Duodenal mucosa (tissue), 2 donors: ENCODE results near the gene PSMC4.
A peak's percentile ranks its signal among the peaks of the same experiment; 100 is the strongest.

Source experiments
- H3K27ac ChIP-seq: one replicate; pipeline ENCODE4 v1.7.0; 2013; ENCODE audit warnings: low read depth, low read length
- H3K27me3 ChIP-seq, 2 donors: one replicate each; pipeline ENCODE4 v1.7.0; 2013; ENCODE audit warnings: low read length in 2 of 2, control low read depth in 1 of 2; ENCODE audit not compliant: insufficient read depth in 2 of 2, control insufficient read depth in 1 of 2
- H3K36me3 ChIP-seq, 2 donors: one replicate each; pipeline ENCODE4 v1.7.0; 2013; ENCODE audit warnings: low read length in 2 of 2, control low read depth in 1 of 2; ENCODE audit not compliant: insufficient read depth in 2 of 2, control insufficient read depth in 1 of 2
- H3K4me1 ChIP-seq, 2 donors: one replicate each; pipeline ENCODE4 v1.7.0; 2013; ENCODE audit warnings: low read length in 2 of 2, control low read depth in 1 of 2; ENCODE audit not compliant: insufficient read depth in 2 of 2, control insufficient read depth in 1 of 2
- H3K4me3 ChIP-seq, 2 donors: one replicate each; pipeline ENCODE4 v1.7.0; 2013; ENCODE audit warnings: low read length in 2 of 2, low read depth in 1 of 2
- H3K9ac ChIP-seq, 2 donors: one replicate each; pipeline ENCODE4 v1.7.0; 2013; ENCODE audit warnings: low read length in 2 of 2, low read depth in 1 of 2
- H3K9me3 ChIP-seq, 2 donors: one replicate each; pipeline ENCODE4 v1.7.0; 2013; ENCODE audit warnings: low read length in 2 of 2, control low read depth in 1 of 2; ENCODE audit not compliant: control insufficient read depth in 1 of 2

The PSMC4 gene

DNA sequence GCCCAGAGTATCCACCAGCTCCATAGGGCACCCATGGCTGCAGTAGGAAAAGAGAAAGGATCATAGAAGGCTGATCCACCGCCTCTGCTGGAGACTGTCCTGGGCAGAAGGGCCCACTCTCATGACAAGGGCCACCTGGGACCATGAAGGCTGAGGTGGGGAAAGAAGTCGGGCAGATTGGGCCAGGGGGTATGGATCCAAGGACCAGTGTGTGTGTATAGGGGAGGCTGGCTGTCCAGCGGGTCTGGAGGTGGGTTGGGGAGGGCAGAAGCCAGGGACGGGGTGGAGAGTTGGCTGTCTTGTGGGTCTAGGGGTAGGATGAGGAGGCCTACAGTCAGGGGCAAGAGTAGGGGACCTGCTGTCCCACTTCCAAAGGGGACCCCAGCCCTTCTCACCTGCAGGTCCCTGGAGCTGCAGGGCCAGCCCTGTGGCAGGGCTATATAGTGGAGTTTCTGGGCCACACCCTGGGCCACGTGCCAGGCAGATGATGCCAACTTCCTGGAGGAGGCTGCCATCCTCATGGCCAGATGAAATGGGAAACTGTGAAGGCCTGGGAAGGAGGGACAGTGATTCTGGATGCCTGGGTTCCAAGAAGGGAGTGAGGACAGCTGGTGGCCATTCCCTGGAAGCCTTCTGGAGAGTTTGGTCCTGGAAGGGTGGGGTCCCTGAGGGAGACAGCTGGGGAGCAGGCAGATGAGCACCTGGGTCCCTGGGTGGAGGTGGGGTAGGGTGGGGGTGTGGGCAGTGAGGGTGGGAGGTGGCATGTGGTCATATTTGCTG is 36.2 kb upstream of the PSMC4 start, which contains the start of gene FCGBP:
FCGBP (minus strand) TSS at position 51 of the 780 bp plus-strand sequence.
- Histone ChIP-seq H3K27me3 (no peaks in the 10 kb centered on the region), H3K9me3 (no peaks in the 10 kb centered on the region), H3K4me3 (peak within 1 kb of the TSS; percentile 32 to 39), H3K4me1 (peaks cover 10 to 12% of the 10 kb centered on the region in 2 donors), H3K27ac (no peak within 1 kb of the TSS), H3K36me3 (no peaks in the 10 kb centered on the region), H3K9ac (peak within 1 kb of the TSS; percentile 6 to 18)

DNA sequence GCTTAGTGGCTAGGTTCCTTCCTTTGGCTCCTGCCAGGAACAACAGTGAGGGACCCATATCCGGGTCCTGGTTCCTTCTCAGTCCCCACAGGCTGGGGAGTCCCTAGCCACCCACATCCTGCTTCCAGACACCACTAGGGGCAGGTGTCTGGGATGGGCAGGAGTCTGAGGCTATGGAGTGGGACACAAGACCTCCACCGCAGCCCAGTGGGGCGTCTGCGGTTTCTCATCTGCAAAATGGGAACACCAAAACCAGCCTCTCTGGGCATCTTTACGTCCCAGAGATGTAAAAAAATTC is 35.7 kb upstream of the PSMC4 start:
- no peak overlapping the region for H3K27ac ChIP-seq
- H3K36me3 ChIP-seq: no peaks in the 10 kb centered on the region
- H3K9ac ChIP-seq: no peak overlapping the region
- H3K4me1 ChIP-seq: peaks cover 10 to 12% of the 10 kb centered on the region in 2 donors
- H3K27me3 ChIP-seq: no peaks in the 10 kb centered on the region
- H3K9me3 ChIP-seq: no peaks in the 10 kb centered on the region
- no peak overlapping the region for H3K4me3 ChIP-seq

DNA sequence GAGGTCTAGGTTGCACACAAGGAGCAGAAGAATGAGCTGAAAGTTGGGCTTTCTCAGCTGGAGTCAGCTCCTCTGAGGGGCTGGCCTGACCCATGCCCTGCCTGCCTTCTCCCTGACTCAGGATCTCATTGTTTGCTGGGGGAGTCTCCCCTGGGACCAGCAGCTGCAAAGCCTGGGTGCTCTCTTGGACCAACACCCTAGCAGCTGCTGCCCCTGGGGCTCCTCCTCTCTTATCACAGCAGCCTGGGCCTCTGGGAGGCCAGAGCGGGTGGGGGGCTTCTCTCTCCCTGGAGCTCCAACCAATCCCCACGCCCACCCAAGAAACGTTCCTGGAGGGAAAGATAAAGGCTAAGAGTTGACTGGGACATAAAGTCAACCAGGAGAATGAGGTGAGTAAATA is 34.9 kb upstream of the PSMC4 start:
- H3K27me3 ChIP-seq: no peaks in the 10 kb centered on the region
- H3K36me3 ChIP-seq: no peaks in the 10 kb centered on the region
- no peak overlapping the region for H3K9ac ChIP-seq
- H3K4me3 ChIP-seq: no peak overlapping the region
- H3K27ac ChIP-seq: no peak overlapping the region
- no peaks in the 10 kb centered on the region for H3K9me3 ChIP-seq
- peaks cover 14 to 16% of the 10 kb centered on the region in 2 donors for H3K4me1 ChIP-seq

DNA sequence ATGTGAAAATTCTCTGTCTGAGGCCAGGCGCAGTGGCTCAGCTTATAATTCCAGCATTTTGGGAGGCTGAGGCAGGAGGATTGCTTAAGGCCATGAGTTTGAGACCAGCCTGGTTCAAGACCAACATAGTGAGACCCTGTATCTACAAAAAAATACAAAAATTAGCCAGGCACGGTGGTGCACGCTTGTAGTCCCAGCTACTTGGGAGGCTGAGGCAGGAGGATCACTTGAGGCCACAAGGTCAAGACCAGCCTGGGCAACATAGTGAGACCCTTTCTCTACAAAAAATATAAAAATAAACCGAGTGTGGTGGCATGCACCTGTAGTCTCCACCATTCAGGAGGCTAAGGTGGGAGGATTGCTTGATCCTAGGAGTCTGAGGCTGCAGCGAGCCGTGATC is 34.3 kb upstream of the PSMC4 start:
- Histone ChIP-seq H3K27ac (no peak overlapping the region), H3K27me3 (no peaks in the 10 kb centered on the region), H3K9me3 (no peaks in the 10 kb centered on the region), H3K9ac (no peak overlapping the region), H3K36me3 (no peaks in the 10 kb centered on the region), H3K4me3 (no peak overlapping the region), H3K4me1 (peaks cover 20 to 22% of the 10 kb centered on the region in 2 donors)

GRCh38 chr19:39937094-39937720 is 33.8 kb upstream of the PSMC4 start:
- Histone ChIP-seq H3K4me3 (no peak overlapping the region), H3K36me3 (no peaks in the 10 kb centered on the region), H3K9me3 (no peaks in the 10 kb centered on the region), H3K27ac (no peak overlapping the region), H3K4me1 (peaks cover 26 to 28% of the 10 kb centered on the region in 2 donors), H3K9ac (no peak overlapping the region), H3K27me3 (no peaks in the 10 kb centered on the region)

GRCh38 chr19:39937787-39938186 is 33.2 kb upstream of the PSMC4 start:
- Histone ChIP-seq H3K36me3 (no peaks in the 10 kb centered on the region), H3K9me3 (no peaks in the 10 kb centered on the region), H3K4me1 (peaks cover 31 to 33% of the 10 kb centered on the region in 2 donors), H3K27me3 (no peaks in the 10 kb centered on the region), H3K4me3 (no peak overlapping the region), H3K27ac (no peak overlapping the region), H3K9ac (no peak overlapping the region)

DNA sequence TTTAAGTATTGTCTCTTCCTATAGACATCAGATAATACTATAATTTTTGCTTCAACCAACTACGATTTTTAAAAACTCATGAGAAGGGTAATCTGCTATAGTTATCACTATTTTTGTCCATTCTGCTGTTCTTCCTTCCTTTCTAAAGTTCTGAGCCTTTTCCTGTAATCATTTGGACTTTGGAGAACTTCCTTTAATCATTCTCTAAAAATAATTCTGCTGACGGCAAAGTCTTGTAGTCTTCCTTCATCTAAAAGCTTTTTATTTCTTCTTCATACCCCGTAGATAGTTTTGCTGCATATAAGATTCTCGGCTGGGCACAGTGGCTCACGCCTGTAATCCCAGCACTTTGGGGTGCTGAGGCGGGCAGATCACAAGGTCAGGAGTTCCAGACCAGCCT is 31.4 kb upstream of the PSMC4 start:
- Histone ChIP-seq H3K27me3 (no peaks in the 10 kb centered on the region), H3K36me3 (no peaks in the 10 kb centered on the region), H3K4me1 (peaks cover 42 to 48% of the 10 kb centered on the region in 2 donors), H3K9me3 (no peaks in the 10 kb centered on the region), H3K9ac (no peak overlapping the region), H3K27ac (no peak overlapping the region), H3K4me3 (no peak overlapping the region)

DNA sequence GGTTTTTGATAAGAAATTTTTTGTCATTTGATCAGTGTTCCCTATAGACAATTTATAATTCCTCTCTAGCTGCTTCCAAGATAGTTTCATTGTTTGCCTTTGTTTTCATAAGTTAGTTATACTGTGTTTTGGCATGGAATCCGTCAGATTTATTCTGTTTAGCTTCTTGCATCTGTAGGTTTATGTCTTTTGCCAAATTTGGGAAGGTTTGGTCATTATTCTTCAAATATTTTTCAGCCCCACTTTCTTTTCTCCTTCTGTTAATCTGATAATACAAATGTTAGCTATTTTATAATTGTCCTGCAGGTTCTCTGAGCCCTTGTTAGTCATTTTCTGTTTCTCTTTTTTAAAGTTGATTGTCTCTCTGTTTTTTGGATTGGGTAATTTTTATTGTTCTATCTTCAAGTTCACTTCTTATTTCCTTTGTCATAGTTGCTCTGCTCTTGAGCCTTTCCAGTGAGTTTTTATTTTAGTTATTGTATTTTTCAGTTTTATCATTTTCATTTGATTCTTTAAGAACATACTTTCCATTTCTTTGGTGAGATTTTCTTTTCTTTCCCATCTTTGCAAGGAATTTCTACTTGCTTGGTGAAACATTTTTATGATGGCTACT is 30.6 kb upstream of the PSMC4 start:
- Histone ChIP-seq H3K36me3 (no peaks in the 10 kb centered on the region), H3K9me3 (no peaks in the 10 kb centered on the region), H3K27ac (no peak overlapping the region), H3K4me3 (no peak overlapping the region), H3K4me1 (peaks cover 41 to 51% of the 10 kb centered on the region in 2 donors), H3K27me3 (no peaks in the 10 kb centered on the region), H3K9ac (no peak overlapping the region)

DNA sequence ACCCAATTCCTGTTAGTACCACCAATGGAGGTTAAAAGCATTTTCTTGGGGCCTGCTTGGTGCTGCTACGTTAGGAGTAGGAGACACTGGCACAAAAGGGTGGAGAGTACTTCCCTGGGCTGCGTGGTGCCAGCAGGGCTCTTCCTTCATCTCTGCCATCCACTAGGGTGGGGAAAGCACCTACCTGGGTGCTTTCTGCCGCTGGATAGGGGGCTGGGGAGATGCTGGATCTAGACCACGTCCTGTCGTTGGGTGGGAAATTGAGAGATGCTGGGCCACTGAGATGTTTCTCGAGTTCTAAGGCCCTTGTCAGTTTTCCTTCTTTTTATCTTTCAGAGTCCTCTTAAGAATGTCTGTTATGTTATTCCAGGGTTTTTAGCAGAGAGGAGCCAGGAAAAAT is 29.8 kb upstream of the PSMC4 start:
- Histone ChIP-seq H3K9ac (no peak overlapping the region), H3K36me3 (no peaks in the 10 kb centered on the region), H3K27ac (no peak overlapping the region), H3K4me3 (peak overlapping the region; percentile 22 to 43), H3K9me3 (no peaks in the 10 kb centered on the region), H3K27me3 (no peaks in the 10 kb centered on the region), H3K4me1 (peaks cover 40 to 52% of the 10 kb centered on the region in 2 donors)

DNA sequence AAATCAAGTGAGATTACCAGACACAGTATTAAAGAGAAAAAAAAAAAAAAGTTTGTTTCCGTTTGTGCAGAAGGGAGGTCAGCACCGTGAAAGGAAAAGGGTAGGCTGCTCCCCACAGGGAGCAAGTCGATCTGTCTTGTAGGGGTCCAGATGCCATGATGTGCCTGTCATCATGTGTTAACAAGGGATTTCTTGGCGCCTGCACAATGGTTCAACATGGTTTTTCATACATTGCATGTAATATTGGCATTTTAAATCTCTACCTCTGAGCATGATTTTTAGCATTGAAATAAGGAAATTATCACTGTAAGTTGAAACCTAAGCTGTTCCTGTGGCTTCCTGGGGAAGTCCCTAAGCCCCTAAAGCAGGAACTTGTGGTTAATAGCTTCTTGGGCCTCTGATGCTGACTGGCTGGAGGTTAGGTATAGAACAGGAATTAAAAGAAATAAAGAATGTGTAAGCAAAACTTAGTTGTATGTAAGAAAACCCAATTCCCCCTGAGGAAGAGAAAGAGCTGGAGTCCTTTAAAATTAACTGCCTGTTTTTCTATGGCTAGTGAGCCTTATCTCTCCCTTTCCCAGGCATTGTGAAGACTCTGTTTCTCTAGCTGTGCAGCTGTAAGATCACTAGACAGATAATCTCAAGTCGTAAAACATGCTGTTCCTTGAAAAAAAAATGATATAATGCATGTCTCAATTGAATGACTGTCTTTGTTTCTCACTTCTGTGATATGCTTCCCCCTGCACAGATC is 29.2 kb upstream of the PSMC4 start:
- no peaks in the 10 kb centered on the region for H3K27me3 ChIP-seq
- H3K4me3 ChIP-seq: peak overlapping the region; percentile 20 to 48
- no peaks in the 10 kb centered on the region for H3K9me3 ChIP-seq
- H3K4me1 ChIP-seq: peaks cover 40 to 46% of the 10 kb centered on the region in 2 donors
- no peaks in the 10 kb centered on the region for H3K36me3 ChIP-seq
- no peak overlapping the region for H3K9ac ChIP-seq
- no peak overlapping the region for H3K27ac ChIP-seq
